Fibroblast of lung (primary cell): Measurements from ENCODE around the gene EBNA1BP2. TPM values are rescaled to one million over a fixed set of nuclear protein-coding genes. Genes with fewer than 3 reads are reported as not detected.

Experiments used
- DNase-seq, 2 donors: peaks; one replicate each; pipeline versions ENCODE4 v3.0.0 to v3.0.0-alpha.2; 2010; ENCODE audit warnings: low read depth in 2 of 2
- H2AFZ ChIP-seq: 2 replicates; pipeline ENCODE4 v1.5.1; 2012; ENCODE audit warnings: low read length, control low read depth, inconsistent platforms
- H3K27ac ChIP-seq: 2 replicates; pipeline ENCODE4 v1.5.1; 2011; ENCODE audit warnings: low read length, control low read depth; ENCODE audit not compliant: insufficient read depth
- H3K27me3 ChIP-seq: 2 replicates; pipeline ENCODE4 v1.5.1; 2011; ENCODE audit warnings: mild to moderate bottlenecking, low read length; ENCODE audit not compliant: control insufficient read depth, insufficient read depth
- H3K36me3 ChIP-seq: 2 replicates; pipeline ENCODE4 v1.5.1; 2011; ENCODE audit warnings: low read length; ENCODE audit not compliant: control insufficient read depth, insufficient read depth
- H3K4me1 ChIP-seq: 2 replicates; pipeline ENCODE4 v1.5.1; 2011; ENCODE audit warnings: low read length; ENCODE audit not compliant: control insufficient read depth, insufficient read depth; ENCODE audit errors: extremely low read depth
- H3K4me2 ChIP-seq: 2 replicates; pipeline ENCODE4 v1.5.1; 2011; ENCODE audit warnings: low read length, control low read depth; ENCODE audit not compliant: insufficient read depth; ENCODE audit errors: extremely low read depth
- H3K4me3 ChIP-seq, 4 experiments: fragments of 200-600 bp in 1 of 4; sonication (generic) in 1 of 4; replicated peaks in 1 of 4; 2 replicates each; pipeline ENCODE4 v1.5.1; 2011 to 2016; ENCODE audit warnings: low read length in 4 of 4, low read depth in 3 of 4, mild to moderate bottlenecking in 3 of 4, control low read depth in 2 of 4, inconsistent platforms in 1 of 4, mixed read lengths in 1 of 4; ENCODE audit not compliant: insufficient read depth in 1 of 4; ENCODE audit errors: control extremely low read depth in 1 of 4
- H3K79me2 ChIP-seq: 2 replicates; pipeline ENCODE4 v1.5.1; 2012; ENCODE audit warnings: mild to moderate bottlenecking, low read length, inconsistent platforms; ENCODE audit not compliant: control insufficient read depth, insufficient read depth
- H3K9ac ChIP-seq: 2 replicates; pipeline ENCODE4 v1.5.1; 2011; ENCODE audit warnings: mild to moderate bottlenecking, low read length, control low read depth; ENCODE audit not compliant: insufficient read depth
- H3K9me3 ChIP-seq: 2 replicates; pipeline ENCODE4 v1.5.1; 2012; ENCODE audit warnings: low read depth, low read length; ENCODE audit not compliant: control insufficient read depth, insufficient read depth
- H4K20me1 ChIP-seq: 2 replicates; pipeline ENCODE4 v1.5.1; 2011; ENCODE audit warnings: low read length; ENCODE audit not compliant: control insufficient read depth, insufficient read depth; ENCODE audit errors: extremely low read depth
- CTCF ChIP-seq, 2 donors: IDR thresholded peaks in 1 of 2; conservative IDR thresholded peaks in 1 of 2; 1 replicate in 1 of 2; 2 replicates in 1 of 2; pipeline ENCODE4 v1.5.1; 2011 to 2012; ENCODE audit warnings: low read length in 2 of 2, control low read depth in 1 of 2, inconsistent platforms in 1 of 2, low read depth in 1 of 2, mild to moderate bottlenecking in 1 of 2
- EZH2 ChIP-seq: IDR thresholded peaks from 2 replicates; pipeline ENCODE4 v1.5.1; 2012; ENCODE audit warnings: low read length, control low read depth, mild to moderate bottlenecking; ENCODE audit errors: missing control alignments
- polyA plus RNA-seq, 2 donors: library from polyadenylated mRNA; depleted of rRNA in 1 of 2; stranded (reverse) in 1 of 2; unstranded in 1 of 2; fragments of >200 nt; gene quantifications; 2 replicates each; pipeline ENCODE4 v1.2.1, GENCODE V29; 2011 to 2012; ENCODE audit warnings: missing spikeins in 1 of 2
- total RNA-seq: library from RNA; depleted of rRNA; stranded (reverse); fragments of >200 nt; gene quantifications from 2 replicates; pipeline ENCODE4 v1.2.1, GENCODE V29; 2014

EBNA1BP2 gene
- total and polyA plus RNA-seq, 2 donors (not counting 1 experiment from before 2014, with no cell fraction given), result 39.1 to 52.4 TPM

DNA sequence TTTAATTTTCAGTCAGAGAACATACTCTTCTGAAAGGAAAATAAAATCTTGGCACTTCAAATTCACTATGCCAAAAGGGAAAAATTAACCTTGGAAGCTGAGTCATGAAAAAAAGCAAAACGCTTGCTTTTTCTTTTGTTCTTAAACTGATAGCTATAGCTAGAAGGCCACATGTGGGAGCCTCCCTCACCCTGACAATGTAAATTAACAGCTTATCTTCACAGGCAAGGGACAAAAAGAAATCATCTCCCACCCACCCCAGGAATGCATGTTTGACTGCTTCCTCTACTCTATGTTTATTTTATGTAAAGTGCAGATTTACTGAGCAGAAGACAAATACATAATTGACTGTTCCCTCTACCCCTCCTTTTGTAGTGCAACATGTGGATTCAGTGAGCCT is 38.0 kb downstream of the EBNA1BP2 start:
- TF ChIP-seq CTCF (conservative IDR thresholded peaks at IDR 0.05 in 1 of 2, IDR thresholded peaks at IDR 0.05 in 1 of 2; ENCODE audit: low read depth in 1 of 2, low read length in 2 of 2), result no peak
- TF ChIP-seq EZH2, result no peak
- no peaks in the 10 kb centered on the region for H3K9me3 ChIP-seq
- H3K4me3 ChIP-seq, result no peak overlapping the region
- no peaks in the 10 kb centered on the region for H3K79me2 ChIP-seq
- no peak overlapping the region for H3K27ac ChIP-seq
- H4K20me1 ChIP-seq, result no peaks in the 10 kb centered on the region
- H3K9ac ChIP-seq, result no peak overlapping the region
- H2AFZ ChIP-seq, result no peak overlapping the region
- H3K36me3 ChIP-seq, result no peaks in the 10 kb centered on the region
- DNase-seq, result no peak
- H3K27me3 ChIP-seq, result peaks cover 3% of the 10 kb centered on the region
- H3K4me1 ChIP-seq, result no peaks in the 10 kb centered on the region
- H3K4me2 ChIP-seq, result no peak overlapping the region

GRCh38 chr1:43129426-43129825 is 42.7 kb downstream of the EBNA1BP2 start:
- H3K4me2 ChIP-seq, result no peak overlapping the region
- H3K36me3 ChIP-seq, result no peaks in the 10 kb centered on the region
- H4K20me1 ChIP-seq, result no peaks in the 10 kb centered on the region
- H3K79me2 ChIP-seq, result no peaks in the 10 kb centered on the region
- H3K4me1 ChIP-seq, result no peaks in the 10 kb centered on the region
- H3K9me3 ChIP-seq, result no peaks in the 10 kb centered on the region
- no peaks in the 10 kb centered on the region for H3K27me3 ChIP-seq
- DNase-seq, result no peak
- H3K4me3 ChIP-seq, result no peak overlapping the region
- H2AFZ ChIP-seq, result no peak overlapping the region
- TF ChIP-seq EZH2 (no peak), CTCF (conservative IDR thresholded peaks at IDR 0.05 in 1 of 2, IDR thresholded peaks at IDR 0.05 in 1 of 2; ENCODE audit: low read depth in 1 of 2, low read length in 2 of 2) (no peak)
- H3K9ac ChIP-seq, result no peak overlapping the region
- no peak overlapping the region for H3K27ac ChIP-seq

DNA sequence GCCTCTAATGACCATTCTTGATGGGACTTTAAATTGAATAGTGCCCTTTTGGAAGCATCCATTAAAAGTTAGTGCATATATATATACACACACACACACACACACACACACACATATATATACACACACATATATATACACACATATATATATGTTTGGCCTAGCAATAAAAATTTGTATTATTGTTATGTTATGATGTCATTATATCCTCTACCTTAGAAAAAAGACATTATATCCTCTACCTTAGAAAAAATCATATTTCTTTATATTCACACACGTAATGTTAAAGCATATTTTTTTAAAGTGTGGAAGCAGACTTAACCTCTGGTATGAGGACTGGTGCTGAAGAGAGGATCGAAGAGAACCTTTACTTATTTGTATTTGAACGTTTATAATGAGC is 43.3 kb downstream of the EBNA1BP2 start:
- H3K4me2 ChIP-seq, result no peak overlapping the region
- H3K27me3 ChIP-seq, result no peaks in the 10 kb centered on the region

More for the DNA sequence above, 43.3 kb downstream of the EBNA1BP2 start:
- Histone ChIP-seq H3K27ac (no peak overlapping the region), H3K9me3 (no peaks in the 10 kb centered on the region), H3K4me1 (no peaks in the 10 kb centered on the region), H3K36me3 (no peaks in the 10 kb centered on the region), H3K9ac (no peak overlapping the region), H2AFZ (no peak overlapping the region), H3K79me2 (no peaks in the 10 kb centered on the region), H4K20me1 (no peaks in the 10 kb centered on the region), H3K4me3 (no peak overlapping the region)
- TF ChIP-seq CTCF (conservative IDR thresholded peaks at IDR 0.05 in 1 of 2, IDR thresholded peaks at IDR 0.05 in 1 of 2; ENCODE audit: low read depth in 1 of 2, low read length in 2 of 2), result no peak
- no peak for DNase-seq
